GM18909 (cell line): ENCODE results near the gene SLC2A4.

Experiments
- ATAC-seq: cut with Tn5 transposase; IDR thresholded peaks from one replicate; pipeline ENCODE4 v1.9.1; 2021; ENCODE audit warnings: mild to moderate bottlenecking; ENCODE audit not compliant: unreplicated experiment, poor library complexity

Gene SLC2A4

DNA sequence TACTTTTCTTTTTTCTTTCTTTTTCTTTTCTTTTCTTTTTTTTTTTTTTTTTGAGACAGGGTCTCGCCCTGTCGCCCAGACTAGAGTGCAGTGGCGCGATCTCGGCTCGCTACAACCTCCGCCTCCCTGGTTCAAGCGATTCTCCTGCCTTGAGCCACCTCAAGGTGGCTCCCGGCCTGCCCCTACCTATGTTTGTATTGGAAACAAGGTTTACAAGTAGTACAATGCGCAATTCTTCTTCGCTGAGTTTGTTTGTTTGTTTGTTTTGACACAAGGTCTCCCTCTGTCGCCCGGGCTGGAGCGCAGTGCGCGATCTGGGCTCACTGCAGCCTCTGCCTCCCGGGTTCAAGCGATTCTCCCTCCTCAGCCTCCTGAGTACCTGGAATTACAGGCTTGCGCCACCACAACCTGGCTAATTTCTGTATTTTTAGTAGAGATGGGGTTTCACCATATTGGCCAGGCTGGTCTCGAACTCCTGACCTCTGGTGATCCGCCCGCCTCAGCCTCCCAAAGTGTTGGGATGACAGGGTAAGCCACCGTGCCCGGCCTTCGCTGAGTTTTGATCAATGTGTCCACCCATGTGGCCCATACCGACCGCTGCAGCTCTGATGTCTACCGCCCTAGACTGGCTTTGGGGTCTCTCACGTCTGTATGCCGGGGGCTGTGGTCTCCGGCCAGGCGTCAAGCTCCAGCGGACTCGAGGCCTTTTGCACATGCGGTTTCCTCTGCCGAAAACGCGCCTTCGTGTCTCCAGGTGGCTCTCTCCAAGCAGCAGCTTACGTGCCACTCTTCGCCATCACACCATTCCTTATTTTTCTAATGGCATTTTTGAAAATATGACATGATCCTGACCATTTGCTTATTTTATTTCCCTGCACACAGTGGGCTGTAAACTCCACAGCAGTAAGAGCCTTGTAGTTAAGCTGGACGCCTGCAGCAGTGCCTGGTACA is 14.0 kb downstream of the SLC2A4 start:
- ATAC-seq, result no peak

DNA sequence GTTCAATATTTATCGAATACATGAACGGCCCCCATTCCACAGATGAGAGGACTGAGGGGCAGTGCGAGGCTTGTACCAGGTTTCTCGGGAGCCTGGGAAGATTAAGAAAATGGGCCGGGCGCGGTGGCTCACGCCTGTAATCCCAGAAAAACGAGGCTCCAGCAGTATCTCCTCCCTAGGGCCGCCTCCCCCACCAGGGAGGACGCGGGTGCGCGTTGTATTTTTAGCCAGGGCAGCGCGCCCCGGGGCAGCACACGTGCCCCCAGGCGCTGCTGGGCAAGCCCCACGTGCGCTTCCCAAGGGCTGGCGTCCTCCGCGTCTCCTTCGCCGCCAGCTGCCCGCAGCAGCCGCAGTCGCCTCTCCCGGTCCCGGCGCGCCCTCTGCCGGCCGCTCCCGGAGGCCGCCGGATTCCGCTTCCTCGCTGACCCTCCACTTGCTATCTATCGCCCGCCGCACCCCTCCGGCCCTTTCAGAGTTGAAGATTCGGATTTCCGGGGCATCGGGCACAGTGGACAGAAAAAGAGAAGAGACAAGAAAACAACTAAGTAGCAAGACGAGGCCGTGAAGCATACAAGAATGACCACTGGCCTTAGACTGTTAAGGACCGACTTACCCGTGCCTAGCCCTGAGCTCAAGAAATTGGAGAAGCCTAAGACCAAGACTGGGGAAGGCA is 14.8 kb downstream of the SLC2A4 start:
- ATAC-seq, result no peak

DNA sequence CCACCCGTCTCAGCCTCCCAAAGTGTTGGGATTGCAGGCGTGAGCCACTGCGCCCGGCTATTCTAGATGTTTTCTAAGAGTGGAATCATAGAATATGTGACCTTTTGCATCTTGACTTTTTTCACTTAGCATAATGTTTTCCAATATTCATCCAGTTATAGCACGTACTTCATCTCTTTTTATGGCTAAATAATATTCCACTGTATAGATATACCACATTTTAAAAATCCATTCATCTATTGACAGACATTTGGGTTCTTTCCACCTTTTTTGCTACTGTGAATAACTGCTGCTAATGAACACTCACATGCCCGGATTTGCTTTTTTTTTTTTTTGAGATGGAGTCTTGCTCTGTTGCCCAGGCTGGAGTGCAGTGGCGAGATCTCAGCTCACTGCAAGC is 22.7 kb downstream of the SLC2A4 start:
- ATAC-seq, result no peak

DNA sequence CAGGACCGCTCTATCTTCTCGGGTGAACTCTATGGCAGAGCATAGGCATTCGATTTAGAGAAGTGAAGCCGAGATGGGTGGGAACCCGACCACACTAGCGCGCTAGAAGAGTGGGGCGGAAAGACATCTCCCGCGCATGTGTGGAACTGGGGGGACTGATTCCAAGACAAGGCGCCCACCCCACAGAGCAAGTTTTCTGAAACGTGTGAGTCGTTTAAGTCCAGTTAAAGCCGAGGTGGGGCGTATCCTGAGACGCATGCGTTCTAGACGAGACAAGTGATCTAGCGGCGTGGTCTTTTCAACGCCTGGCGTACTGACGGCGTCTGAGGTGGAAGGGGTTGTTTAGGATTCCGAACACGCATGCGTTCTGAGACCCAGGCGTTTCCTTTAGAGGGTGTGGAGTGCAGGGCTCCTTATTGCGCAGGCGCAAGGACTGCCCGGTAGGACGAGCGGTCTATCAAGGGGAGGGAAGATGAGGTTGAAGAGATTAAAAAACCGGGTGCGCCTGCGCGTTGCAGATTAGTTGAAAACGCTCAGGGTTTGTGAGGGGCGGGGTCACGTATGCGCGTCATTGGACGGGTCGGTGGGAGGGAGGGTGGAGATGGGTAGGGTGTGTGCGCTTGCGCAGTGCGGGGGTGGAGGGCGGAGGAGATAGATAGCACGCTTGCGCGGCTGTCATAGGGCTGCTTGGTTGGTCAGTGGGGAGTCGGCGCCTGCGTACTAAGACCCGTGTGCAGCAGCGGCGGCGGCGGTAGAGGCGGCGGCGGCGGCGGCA is 25.6 kb downstream of the SLC2A4 start, which contains the start of gene EIF5A:
EIF5A (plus strand) TSS at position 718 of the 775 bp plus-strand sequence. CDS start 2,008 bp downstream, outside the sequence.
- ATAC-seq, result peak; percentile 70

DNA sequence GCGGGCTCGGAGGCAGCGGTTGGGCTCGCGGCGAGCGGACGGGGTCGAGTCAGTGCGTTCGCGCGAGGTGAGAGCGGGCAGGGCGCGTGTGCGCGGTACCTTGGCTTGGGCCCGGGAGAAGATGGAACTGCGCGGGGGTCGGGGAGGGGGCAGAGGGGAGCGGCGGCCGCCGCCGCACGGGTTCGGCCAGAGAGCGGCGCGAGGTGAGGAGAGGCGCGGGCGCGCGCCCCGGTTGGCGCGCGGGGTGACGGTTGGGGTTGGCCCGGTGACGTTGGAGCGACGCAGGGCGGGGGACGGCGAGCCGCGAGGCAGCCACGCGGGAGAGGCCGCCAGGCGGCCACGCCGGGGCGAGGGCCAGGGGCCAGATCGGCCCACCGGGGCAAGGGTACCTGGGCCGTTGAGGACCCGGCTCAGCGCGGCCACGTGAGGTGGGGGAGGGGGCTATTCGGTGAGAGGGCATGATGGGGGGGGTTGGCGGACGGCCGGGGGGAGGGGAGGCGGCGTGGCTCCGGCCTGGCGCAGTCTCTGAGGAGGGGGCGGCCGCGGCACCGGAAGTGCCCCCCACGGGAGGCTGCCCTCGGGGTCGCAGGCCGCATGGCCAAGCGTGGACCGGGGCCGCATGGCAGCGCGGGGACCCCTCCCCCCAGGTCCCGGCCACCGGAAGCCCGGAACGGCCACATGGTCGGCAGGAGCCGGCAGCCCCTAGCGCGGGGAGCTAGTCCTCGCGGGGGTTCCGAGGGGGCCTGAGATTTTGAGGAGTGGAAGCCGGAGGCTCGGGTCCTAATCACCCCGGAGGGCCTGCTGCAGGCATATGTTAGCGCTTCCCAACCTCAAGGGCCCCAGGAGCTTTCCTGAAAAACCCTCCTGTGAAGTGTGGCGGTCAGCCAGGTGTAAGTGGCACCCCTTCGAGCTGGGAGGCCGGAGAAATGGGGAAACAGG is 26.4 kb downstream of the SLC2A4 start:
- ATAC-seq, result peak; percentile 1

DNA sequence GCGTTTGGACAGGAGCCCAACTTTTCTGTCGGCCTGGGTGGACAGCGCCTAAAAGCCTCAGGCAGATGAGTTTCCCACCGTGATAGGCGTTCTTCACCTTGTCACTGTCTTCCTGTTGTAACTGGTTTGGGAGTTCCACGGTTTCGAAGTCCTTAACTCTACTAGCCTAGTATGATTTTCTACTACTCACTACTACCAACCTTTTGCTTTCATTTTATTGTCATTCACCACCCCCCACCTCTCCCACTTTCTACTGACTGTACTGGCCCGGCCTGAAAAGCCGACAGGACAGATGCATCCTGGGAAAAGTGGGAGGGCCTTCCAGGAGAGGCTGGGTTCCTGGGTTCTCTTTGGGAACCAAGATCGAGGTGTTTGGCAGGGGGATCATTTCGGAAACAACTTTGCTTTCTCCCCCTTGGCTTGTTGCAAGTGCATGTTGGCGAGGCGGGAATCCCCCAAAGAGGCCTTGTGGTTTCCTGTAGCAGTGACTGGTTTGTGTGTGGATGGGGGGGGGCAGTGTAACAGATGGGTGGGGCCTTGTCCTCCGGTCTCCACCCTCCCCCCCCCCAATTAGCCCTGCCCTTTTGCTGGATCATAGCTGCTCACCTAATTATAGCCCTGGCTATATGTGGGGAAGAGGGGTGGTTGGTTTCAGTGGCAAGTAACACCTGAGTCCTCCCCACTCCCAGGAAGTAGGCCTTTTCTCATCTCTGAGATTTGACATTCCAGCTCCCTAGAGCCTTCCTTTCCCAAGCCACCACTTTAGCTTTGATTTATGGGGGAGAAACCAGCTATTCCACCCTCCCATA is 27.3 kb downstream of the SLC2A4 start:
- no peak for ATAC-seq

DNA sequence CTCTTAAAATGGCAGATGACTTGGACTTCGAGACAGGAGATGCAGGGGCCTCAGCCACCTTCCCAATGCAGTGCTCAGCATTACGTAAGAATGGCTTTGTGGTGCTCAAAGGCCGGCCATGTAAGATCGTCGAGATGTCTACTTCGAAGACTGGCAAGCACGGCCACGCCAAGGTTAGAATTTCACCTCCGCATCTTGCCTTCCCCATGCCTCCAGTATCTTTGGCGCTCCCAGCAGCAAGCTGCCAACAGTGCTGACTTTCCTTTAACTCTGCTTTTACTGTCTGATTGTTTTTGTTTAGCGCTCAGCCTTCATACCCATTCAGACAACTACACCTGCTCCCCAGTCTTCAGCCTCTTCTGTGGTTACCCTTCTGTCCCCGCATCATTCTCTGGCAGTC is 28.1 kb downstream of the SLC2A4 start:
- no peak for ATAC-seq

DNA sequence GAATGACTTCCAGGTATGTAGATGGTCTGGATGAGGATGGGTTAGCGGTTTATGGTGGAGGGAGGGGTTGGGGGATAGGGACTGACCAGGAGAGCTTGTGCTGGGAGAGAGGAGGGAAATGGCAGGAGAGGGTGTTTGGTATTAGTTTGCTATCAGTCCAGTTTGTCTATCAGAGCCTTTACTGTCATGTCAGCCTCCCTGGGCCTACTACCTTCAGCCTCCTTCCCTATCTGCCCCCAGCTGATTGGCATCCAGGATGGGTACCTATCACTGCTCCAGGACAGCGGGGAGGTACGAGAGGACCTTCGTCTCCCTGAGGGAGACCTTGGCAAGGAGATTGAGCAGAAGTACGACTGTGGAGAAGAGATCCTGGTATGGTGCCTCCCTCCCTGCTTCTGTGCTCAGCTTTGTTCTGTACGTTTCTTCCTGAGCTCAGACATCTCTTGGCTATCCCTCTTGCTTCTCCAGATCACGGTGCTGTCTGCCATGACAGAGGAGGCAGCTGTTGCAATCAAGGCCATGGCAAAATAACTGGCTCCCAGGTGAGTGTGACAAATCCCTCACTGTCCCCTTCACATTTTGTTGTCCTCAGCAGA is 29.7 kb downstream of the SLC2A4 start:
- no peak for ATAC-seq

DNA sequence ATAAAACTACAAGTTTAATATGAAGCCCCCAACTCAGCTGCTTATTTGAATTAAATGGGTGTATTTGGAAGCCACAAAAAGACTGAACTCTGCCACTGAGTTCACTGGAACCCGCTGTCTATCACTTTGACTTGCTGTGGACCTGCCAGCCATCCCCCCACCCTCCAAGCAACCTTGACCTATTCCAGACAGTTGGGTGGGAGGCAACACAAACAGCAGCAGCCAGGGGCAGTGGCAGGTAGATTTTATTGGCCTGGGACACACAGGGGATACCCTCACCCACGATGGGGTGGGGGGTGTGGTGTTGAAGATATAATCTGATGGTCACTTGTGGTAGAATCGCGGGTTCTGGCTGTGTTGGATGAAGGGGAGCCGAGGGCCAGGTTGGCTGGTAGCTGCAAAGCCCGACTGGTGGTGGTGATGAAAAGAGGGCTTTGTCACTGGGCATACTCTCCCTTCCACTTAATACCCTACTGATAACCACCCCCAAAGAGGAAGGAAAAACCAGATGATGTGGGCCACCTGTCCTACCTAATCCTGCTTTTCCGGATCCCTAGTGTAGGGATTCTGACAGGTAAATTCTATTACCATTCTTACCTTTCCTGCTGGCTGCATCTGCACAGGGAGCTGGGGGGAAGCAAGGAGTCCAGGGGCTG is 31.0 kb downstream of the SLC2A4 start:
- ATAC-seq, result no peak

DNA sequence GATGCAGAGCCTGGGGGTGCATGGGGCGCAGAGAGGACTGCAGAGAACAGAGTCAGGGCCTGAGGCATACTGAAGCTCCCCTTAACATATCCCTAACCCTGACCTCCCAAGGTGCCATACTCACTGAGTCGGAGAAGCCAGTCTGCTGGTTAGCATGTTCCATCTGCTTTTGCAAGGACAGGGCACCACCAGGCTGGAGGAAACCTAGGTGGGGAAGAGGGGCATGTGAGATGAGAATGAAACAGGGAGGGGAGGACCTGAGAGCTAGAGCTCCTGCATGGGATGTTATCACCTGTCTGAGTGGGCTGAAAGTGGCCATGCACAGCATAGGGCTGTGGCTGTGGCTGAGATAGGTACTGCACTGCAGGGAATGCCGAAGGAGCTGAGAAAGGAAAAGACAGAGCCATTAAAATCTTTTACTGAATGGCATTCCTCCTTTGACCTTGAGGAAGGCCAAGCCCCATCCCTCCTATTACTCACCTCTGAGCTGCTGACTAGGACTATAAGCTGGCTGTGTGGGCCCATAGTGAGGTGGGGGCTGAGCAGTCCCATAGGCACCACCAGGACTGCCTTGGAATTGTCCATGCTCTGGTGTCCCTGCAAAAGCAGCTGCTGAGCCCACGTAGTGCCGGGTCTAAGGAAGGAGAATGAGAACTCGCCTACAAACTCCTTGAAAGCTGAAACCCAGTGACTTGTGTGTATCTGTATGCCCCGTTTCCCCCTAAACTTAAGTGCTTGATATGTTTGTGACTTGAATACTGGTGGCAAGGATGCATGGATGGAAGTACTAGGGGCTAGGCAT is 31.8 kb downstream of the SLC2A4 start:
- no peak for ATAC-seq

DNA sequence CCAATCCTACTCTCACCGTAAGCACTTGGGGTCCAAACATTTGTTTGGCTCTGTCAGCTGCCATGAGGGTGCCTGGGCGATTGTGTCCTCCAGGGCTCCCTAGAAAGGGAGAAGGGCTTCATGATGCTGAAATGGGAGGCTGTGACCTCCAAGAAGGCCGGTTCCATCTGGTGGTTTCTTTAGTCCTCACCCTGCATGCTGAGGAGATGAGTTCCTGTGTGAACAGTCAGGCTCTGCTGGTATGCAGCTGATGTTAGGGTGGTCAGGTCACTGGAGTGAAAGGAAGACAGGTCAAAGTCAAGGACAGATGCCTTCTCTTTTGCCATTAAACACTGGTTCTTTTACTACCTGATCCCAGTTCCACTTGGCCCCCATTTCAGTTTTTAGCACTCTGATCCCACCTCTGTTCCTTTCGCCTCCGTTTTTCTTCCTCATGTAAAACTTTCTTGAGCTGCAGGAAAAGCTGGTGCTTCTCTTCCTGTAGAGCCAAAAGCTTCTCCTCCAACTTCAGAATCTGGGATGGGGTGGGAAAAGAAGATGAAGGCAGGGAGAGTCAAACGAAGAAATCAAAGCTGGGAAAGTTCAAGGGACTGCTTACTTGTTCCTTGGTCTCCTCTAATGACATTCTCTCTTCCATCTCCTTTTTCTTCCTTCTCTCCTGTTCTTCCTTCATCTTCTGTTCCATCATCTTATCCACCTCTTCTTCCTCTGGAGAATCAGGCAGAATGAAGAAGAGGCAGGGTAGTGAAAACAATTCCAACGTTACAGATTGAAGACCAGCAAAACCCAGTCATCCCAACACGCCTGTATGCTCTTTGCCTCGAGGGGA is 32.6 kb downstream of the SLC2A4 start:
- ATAC-seq, result no peak

DNA sequence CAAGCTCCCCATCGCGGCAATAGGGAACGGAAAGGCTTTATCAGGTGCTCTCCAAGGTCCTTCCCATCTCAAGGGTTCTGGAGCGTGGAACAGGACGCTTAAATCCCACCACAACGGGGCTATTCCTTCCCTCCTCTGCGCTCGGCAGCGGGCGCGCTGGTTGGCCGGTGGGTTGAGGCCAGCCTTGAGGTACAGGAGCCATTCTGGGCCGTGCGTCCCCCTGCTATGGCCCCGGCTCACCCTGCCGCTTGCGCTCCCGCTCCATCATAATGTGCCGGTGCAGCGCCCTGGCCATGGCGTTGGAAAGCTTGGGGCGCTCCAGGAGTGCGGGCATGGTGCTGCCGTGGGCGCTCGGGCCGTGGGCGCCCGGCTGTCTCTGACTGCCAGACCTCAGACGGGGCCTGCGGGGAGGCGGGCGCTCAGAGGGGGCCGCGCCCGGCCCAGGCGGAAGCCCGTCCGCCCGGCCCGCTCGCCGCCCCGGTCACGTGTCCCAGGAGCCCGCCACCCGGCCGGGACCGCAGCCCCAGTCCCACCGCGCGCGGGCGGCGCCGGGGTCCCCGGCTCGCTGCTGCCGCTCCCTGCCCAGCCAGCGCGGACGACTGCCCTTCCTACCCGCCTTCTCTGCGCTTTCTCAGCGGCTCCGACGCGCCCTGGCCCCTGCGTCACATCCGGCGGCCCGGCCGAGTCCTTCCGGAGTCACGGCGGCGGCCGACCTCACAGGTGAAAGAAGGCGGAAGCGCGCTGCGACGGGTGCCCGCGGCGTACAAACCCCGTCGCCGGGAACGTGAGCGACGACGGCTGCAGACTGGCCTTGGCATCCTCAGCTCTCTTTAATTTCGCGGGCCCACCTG is 33.4 kb downstream of the SLC2A4 start, which contains the start of gene GPS2:
GPS2 (minus strand) TSS at position 642 of the 851 bp plus-strand sequence; CDS start at position 334, 308 bp downstream.
- ATAC-seq, result peak; percentile 76

DNA sequence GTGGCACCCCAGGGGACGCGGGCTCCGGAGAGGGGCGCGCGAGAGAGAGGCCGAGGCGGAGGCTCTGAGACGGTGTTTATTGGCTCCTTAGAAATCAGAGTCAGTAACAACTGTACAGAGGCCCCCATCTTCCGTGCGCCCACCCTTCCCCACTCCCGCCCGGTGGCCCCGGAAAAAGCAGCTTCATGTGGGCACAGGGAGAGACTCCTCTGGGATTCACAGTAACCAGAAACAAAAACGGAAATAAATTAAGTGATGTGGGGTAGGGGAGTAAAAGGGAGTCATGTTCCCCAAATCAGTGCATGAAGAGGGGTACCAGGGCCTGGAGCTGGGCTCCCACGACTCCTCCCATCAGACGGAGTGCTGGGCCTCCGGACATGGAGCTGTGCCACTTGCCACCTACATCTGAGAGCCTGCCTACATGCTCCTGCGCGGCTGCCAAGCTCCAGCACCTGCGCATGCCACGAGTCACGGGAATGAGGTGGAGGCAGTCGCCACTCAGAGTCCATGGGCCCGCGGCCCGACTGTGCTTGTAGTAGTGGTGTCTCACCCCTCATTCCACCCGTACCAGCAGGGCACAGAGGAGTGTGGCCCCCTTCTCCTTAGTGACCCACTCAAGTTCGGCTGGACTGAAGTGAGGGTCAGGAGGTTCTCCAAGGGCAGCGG is 34.2 kb downstream of the SLC2A4 start:
- no peak for ATAC-seq

DNA sequence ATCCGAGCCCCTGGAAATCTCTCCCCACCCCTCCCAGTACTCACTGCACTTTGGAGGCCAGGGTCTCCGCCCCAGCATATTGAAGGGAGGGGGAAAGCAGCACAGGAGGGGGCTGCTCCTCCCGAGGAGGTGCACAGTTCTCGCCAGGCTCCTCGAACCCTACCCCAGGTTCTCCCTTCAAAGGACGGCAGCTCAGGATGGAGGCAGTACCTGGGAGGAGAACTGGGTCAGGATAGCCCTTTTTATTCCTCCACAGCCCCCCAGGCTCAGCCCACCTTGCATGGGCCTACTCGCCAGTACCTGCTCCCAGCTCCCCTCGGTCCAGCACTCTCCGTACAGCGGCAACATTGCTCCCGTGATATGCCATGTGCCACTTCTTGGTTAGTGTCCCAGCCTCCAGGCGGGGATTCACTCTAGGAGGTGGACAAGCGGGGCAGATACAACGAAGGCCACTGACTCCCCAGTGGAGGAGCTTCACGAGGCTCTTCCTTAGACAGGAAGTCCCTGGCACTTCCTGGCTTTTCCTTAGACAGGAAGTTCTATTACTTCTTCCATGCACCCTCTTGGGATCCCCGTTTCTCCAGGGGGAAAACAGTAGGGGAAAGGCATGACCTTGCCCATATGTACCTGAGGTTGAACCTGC is 35.8 kb downstream of the SLC2A4 start:
- ATAC-seq, result no peak
